GM12878 (cell line): ENCODE data around the gene PAX2. TPM values are rescaled to one million over a fixed set of nuclear protein-coding genes. Genes with fewer than 3 reads are reported as not detected.

Source experiments
- EGR1 ChIP-seq, 2 experiments: IDR thresholded peaks; 1 replicate in 1 of 2; 2 replicates in 1 of 2; pipeline ENCODE4 v1.6.1; 2011 to 2012; ENCODE audit warnings: low read depth in 2 of 2, low read length in 2 of 2, borderline replicate concordance in 1 of 2, mild to moderate bottlenecking in 1 of 2, moderate library complexity in 1 of 2
- IKZF1 ChIP-seq: fragments of 450-650 bp; conservative IDR thresholded peaks from 2 replicates; pipeline ENCODE4 v1.6.1; 2017; ENCODE audit warnings: antibody characterized with exemption, mild to moderate bottlenecking
- JUNB ChIP-seq: IDR thresholded peaks from 2 replicates; pipeline ENCODE4 v1.6.1; 2016; ENCODE audit warnings: antibody characterized with exemption, mild to moderate bottlenecking
- PAX8 ChIP-seq: fragments of 450-650 bp; IDR thresholded peaks from 2 replicates; pipeline ENCODE4 v1.6.1; 2017; ENCODE audit warnings: mild to moderate bottlenecking, moderate library complexity
- SP1 ChIP-seq: IDR thresholded peaks from one replicate; pipeline ENCODE4 v1.6.1; 2011; ENCODE audit warnings: low read depth, low read length
- ZNF384 ChIP-seq: IDR thresholded peaks from 2 replicates; pipeline ENCODE4 v1.6.1; 2012; ENCODE audit warnings: low read depth, mild to moderate bottlenecking, low read length, improper control_type of control experiment, borderline replicate concordance
- polyA plus RNA-seq, 11 experiments: library from polyadenylated mRNA; depleted of rRNA in 4 of 11; unstranded in 6 of 11; stranded (reverse) in 5 of 11; fragments of >200 nt; fragmentation: Nextera tagmentation in 4 of 11; fragmentation: Illumina TruSeq in 1 of 11; extraction: Ambion mirVana in 4 of 11; extraction: Trizol in 1 of 11; gene quantifications; 1 replicate in 1 of 11; 2 replicates in 10 of 11; pipeline versions ENCODE4 v1.2.1 to v1.2.3, GENCODE V29; 2011 to 2016; ENCODE audit warnings: inconsistent platforms in 2 of 11, missing spikeins in 2 of 11, low read depth in 1 of 11
- total RNA-seq, 4 experiments: library from RNA; depleted of rRNA in 3 of 4; stranded (reverse); fragments of >200 nt in 3 of 4; fragmentation: Illumina TruSeq in 1 of 4; extraction: Trizol in 1 of 4; gene quantifications; 2 replicates each; pipeline versions ENCODE4 v1.2.1 to v1.2.3, GENCODE V29; 2013 to 2021
- TF ChIP-seq, protein P1 (sequence below): fragments of 450-650 bp; IDR thresholded peaks from 2 replicates; pipeline ENCODE4 v1.6.1; 2017; ENCODE audit warnings: mild to moderate bottlenecking, moderate library complexity
- TF ChIP-seq, protein P2 (sequence below): IDR thresholded peaks from 2 replicates; pipeline ENCODE4 v1.6.1; 2011; ENCODE audit warnings: mild to moderate bottlenecking, low read depth, low read length, moderate library complexity; ENCODE audit not compliant: insufficient replicate concordance
- TF ChIP-seq, protein P3 (sequence below): fragments of 450-650 bp; IDR thresholded peaks from 2 replicates; pipeline ENCODE4 v1.6.1; 2017; ENCODE audit warnings: mild to moderate bottlenecking
- TF ChIP-seq, protein P4 (sequence below): fragments of 450-650 bp; IDR thresholded peaks from 2 replicates; pipeline ENCODE4 v1.6.1; 2014; ENCODE audit warnings: mild to moderate bottlenecking
- TF ChIP-seq, protein P5 (sequence below): fragments of 450-650 bp; IDR thresholded peaks from 2 replicates; pipeline ENCODE4 v1.6.1; 2017; ENCODE audit warnings: mild to moderate bottlenecking, moderate library complexity

The PAX2 gene
- total and polyA plus RNA-seq, 10 of the 15 experiments (the other 5 are each of a cell fraction or from before 2014, with no cell fraction given), result not detected

DNA sequence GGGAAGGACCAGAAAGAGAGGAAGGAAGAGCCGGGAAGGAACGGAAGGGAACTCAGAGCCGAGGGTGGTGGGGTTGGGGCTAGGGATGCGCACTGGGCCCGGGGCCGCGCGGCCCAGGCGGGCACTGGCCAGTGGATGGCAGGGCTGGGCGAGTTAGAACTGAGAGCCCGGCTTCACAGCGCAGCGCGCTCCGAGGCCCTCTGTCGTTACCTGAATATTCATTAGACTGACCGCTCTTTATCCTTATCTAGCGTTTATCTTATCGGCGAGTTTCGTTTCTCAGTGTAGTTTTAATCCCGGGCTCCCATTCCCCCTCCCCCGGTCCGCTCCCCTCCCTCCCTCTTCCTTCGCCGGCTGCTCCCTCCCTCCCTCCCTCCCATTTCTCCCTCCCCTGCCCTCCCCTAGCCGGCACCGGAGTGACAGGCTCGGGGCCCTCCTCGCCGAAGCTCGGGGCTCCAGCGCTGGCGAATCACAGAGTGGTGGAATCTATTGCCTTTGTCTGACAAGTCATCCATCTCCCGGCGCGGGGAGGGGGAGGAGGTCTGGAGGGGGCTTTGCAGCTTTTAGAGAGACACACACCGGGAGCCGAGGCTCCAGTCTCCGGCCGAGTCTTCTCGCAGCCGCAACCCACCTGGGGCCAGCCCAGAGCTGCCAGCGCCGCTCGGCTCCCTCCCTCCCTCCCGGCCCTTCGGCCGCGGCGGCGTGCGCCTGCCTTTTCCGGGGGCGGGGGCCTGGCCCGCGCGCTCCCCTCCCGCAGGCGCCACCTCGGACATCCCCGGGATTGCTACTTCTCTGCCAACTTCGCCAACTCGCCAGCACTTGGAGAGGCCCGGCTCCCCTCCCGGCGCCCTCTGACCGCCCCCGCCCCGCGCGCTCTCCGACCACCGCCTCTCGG, at the start of gene PAX2 (continued):
- TF ChIP-seq, protein P1, sequence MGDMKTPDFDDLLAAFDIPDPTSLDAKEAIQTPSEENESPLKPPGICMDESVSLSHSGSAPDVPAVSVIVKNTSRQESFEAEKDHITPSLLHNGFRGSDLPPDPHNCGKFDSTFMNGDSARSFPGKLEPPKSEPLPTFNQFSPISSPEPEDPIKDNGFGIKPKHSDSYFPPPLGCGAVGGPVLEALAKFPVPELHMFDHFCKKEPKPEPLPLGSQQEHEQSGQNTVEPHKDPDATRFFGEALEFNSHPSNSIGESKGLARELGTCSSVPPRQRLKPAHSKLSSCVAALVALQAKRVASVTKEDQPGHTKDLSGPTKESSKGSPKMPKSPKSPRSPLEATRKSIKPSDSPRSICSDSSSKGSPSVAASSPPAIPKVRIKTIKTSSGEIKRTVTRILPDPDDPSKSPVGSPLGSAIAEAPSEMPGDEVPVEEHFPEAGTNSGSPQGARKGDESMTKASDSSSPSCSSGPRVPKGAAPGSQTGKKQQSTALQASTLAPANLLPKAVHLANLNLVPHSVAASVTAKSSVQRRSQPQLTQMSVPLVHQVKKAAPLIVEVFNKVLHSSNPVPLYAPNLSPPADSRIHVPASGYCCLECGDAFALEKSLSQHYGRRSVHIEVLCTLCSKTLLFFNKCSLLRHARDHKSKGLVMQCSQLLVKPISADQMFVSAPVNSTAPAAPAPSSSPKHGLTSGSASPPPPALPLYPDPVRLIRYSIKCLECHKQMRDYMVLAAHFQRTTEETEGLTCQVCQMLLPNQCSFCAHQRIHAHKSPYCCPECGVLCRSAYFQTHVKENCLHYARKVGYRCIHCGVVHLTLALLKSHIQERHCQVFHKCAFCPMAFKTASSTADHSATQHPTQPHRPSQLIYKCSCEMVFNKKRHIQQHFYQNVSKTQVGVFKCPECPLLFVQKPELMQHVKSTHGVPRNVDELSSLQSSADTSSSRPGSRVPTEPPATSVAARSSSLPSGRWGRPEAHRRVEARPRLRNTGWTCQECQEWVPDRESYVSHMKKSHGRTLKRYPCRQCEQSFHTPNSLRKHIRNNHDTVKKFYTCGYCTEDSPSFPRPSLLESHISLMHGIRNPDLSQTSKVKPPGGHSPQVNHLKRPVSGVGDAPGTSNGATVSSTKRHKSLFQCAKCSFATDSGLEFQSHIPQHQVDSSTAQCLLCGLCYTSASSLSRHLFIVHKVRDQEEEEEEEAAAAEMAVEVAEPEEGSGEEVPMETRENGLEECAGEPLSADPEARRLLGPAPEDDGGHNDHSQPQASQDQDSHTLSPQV, result no peak
- TF ChIP-seq, protein P2, sequence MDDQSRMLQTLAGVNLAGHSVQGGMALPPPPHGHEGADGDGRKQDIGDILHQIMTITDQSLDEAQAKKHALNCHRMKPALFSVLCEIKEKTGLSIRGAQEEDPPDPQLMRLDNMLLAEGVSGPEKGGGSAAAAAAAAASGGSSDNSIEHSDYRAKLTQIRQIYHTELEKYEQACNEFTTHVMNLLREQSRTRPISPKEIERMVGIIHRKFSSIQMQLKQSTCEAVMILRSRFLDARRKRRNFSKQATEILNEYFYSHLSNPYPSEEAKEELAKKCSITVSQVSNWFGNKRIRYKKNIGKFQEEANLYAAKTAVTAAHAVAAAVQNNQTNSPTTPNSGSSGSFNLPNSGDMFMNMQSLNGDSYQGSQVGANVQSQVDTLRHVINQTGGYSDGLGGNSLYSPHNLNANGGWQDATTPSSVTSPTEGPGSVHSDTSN, result no peak
- TF ChIP-seq ZNF384 (no peak), PAX8 (no peak), EGR1 (IDR thresholded peaks at IDR 0.05; ENCODE audit: borderline replicate concordance in 1 of 2, low read depth in 2 of 2, low read length in 2 of 2) (no peak), JUNB (no peak), IKZF1 (no peak), SP1 (no peak)
- TF ChIP-seq, protein P3, sequence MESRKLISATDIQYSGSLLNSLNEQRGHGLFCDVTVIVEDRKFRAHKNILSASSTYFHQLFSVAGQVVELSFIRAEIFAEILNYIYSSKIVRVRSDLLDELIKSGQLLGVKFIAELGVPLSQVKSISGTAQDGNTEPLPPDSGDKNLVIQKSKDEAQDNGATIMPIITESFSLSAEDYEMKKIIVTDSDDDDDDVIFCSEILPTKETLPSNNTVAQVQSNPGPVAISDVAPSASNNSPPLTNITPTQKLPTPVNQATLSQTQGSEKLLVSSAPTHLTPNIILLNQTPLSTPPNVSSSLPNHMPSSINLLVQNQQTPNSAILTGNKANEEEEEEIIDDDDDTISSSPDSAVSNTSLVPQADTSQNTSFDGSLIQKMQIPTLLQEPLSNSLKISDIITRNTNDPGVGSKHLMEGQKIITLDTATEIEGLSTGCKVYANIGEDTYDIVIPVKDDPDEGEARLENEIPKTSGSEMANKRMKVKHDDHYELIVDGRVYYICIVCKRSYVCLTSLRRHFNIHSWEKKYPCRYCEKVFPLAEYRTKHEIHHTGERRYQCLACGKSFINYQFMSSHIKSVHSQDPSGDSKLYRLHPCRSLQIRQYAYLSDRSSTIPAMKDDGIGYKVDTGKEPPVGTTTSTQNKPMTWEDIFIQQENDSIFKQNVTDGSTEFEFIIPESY, result no peak
- TF ChIP-seq, protein P4, sequence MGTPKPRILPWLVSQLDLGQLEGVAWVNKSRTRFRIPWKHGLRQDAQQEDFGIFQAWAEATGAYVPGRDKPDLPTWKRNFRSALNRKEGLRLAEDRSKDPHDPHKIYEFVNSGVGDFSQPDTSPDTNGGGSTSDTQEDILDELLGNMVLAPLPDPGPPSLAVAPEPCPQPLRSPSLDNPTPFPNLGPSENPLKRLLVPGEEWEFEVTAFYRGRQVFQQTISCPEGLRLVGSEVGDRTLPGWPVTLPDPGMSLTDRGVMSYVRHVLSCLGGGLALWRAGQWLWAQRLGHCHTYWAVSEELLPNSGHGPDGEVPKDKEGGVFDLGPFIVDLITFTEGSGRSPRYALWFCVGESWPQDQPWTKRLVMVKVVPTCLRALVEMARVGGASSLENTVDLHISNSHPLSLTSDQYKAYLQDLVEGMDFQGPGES, result no peak
- TF ChIP-seq, protein P5, sequence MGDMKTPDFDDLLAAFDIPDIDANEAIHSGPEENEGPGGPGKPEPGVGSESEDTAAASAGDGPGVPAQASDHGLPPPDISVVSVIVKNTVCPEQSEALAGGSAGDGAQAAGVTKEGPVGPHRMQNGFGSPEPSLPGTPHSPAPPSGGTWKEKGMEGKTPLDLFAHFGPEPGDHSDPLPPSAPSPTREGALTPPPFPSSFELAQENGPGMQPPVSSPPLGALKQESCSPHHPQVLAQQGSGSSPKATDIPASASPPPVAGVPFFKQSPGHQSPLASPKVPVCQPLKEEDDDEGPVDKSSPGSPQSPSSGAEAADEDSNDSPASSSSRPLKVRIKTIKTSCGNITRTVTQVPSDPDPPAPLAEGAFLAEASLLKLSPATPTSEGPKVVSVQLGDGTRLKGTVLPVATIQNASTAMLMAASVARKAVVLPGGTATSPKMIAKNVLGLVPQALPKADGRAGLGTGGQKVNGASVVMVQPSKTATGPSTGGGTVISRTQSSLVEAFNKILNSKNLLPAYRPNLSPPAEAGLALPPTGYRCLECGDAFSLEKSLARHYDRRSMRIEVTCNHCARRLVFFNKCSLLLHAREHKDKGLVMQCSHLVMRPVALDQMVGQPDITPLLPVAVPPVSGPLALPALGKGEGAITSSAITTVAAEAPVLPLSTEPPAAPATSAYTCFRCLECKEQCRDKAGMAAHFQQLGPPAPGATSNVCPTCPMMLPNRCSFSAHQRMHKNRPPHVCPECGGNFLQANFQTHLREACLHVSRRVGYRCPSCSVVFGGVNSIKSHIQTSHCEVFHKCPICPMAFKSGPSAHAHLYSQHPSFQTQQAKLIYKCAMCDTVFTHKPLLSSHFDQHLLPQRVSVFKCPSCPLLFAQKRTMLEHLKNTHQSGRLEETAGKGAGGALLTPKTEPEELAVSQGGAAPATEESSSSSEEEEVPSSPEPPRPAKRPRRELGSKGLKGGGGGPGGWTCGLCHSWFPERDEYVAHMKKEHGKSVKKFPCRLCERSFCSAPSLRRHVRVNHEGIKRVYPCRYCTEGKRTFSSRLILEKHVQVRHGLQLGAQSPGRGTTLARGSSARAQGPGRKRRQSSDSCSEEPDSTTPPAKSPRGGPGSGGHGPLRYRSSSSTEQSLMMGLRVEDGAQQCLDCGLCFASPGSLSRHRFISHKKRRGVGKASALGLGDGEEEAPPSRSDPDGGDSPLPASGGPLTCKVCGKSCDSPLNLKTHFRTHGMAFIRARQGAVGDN, result no peak
